Left renal pelvis (tissue), 4 donors: Measurements from ENCODE around the gene KBTBD6. TPM values are rescaled to one million over a fixed set of nuclear protein-coding genes. Genes with fewer than 3 reads are reported as not detected.
"Not testable (repeated sequence)": the region's sequence is repeated elsewhere in the genome, so short reads cannot be mapped to it uniquely, and the experiment has no call there.

ENCODE experiments used
- DNase-seq, 4 donors: peaks; one replicate each; pipeline ENCODE4 v3.0.0-alpha.2; 2013; ENCODE audit warnings: low read depth in 4 of 4, low spot score in 3 of 4
- polyA plus RNA-seq, 4 donors: library from polyadenylated mRNA; unstranded; fragments of 120-200 nt; gene quantifications; one replicate each; pipeline ENCODE4 v1.2.1, GENCODE V29; 2013; ENCODE audit not compliant: insufficient read length in 4 of 4

KBTBD6 gene
- polyA plus RNA-seq, 4 donors: 18.8 to 20.7 (median 20.0) TPM

DNA sequence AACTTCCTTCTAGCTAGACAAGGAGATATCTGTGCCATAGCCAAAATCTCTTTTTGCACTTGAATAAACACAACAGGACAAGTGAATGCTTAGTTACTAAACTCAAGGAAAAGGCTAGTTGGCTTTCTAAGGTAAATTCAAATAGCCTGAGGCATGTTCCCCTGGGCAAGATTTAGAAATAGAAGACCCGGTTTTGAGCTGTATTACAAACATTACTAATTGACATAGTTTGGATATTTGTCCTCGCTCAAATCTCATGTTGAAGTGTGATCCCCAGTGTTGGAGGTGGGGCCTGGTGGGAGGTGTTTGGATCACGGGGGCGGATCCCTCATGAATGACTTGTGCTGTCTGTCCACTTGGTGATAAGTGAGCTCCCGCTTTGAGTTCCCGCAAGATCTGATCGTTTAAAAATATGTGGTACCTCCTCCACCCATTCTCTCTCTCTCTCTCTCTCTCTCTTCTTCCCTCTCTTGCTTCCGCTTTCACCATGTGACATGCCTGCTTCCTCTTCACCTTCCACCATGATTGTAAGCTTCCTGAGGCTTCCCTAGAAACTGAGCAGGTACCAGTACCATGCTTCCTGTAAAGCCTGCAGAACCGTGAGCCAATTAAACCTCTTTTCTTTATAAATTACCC is 3.9 kb upstream of the KBTBD6 start:
- no peak for DNase-seq

DNA sequence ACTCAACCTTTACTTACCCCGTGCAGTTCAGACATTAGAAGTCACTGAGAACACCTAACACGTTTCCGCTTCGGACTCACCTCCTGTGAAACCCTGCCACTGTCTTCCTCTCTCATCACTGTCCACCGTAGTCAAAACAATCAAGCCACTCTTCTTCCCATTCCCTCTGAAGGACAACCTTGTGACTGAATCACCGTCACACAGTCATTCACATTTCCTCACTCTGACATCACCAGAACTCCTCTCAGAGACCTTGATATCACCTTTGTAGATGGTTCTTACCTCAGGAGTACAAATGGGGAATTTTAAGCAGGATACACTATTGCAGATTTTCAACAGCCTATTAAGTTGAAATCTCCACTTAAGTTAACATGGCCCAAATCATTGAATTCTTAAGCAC is 1.3 kb upstream of the KBTBD6 start:
- no peak for DNase-seq

DNA sequence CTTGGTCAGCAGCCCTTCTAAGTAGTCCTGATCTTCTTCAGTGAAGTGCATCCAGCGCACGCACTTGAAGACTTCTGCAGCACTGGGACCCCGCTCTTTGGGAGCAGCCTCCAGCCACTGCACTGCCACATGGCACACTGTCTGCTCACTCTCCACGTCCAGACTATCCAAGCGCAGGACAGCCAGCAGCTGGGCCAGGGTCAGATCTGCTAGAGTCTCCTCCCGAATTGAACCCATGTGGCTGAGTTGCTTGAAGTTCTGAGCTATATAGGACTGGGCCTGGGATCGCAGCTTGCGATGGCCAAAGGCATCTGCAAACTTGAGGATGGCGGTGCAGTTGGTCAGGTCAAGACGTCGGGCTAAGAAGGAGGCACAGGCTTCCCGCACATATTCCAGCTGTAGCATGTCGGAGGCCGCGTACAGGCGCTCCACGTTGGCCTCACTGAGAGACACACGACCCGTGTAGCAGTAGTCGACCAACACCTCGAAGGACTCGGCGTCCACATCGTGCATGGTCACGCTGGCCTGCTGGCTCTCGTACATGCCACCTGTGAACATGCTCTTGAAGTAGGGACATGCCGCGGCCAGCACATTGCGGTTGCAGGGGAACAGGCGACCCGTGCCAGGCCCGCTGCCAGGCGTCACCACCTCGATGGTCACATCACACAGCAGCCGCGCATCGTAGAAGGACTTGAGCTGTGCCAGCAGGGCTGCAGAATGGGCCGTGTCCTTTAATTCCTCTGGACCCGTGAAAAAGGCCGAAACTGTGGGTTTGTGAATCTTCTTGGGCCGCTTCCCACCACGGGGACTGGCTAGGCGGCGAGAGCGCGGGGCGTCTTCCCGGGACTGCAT is 716 bp downstream of the KBTBD6 start:
- not testable (repeated sequence) for DNase-seq

DNA sequence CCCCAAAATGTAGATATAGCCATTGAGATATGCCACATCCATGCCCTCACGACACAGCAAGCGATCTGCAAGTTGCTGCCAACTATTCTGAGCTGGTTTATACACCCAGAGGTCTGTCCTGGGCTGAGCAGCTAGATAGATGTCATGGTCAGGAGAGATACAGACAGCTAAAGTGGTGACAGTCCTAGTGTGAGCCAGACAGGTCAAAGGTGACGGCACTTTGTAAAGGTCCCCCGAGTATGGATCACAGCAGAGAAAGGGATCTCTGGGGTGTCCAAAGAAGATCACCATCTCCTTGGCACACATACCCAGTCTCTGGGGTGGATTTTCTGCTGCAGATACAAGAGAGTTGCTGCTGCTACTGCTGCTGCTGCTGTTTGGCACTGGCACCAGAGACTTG is 1.4 kb downstream of the KBTBD6 start:
- not testable (repeated sequence) for DNase-seq

DNA sequence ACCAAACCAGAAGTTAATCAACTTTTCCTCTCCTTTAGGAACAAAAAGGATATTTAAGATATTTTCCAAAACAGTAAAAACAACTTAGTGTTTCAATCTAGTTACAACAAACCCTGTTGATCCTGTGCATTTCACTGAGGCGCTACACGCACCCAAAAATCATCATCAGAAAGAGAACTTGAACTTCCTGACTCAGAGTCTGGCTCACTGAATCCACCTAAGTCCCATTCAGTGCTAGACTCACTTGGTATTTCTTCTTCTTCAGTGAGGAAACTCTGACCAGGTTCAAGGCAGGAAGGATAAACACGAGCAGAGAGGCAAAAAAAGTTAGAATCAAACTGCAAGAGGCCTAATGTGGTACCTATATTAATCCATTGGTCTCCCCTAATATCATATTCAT is 2.2 kb downstream of the KBTBD6 start:
- DNase-seq: no peak

DNA sequence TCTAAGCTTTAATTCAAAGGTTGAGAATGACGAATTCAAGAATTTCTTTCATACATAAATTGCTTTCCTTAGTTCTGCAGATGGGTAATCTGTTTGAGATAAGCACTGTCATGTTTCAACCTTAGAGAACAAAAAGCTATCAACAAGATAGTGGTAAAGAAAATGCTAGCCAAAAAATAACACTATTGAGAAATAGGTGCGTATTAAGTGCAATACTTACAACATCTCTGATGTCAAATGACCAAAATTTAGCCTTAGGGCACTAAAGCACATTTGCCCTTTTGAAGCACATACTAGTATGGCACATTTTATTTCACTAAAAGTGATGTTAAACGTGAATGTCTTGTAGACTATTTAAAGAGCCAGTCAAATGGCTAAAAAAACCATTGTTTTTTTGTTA is 4.9 kb downstream of the KBTBD6 start:
- DNase-seq: no peak

DNA sequence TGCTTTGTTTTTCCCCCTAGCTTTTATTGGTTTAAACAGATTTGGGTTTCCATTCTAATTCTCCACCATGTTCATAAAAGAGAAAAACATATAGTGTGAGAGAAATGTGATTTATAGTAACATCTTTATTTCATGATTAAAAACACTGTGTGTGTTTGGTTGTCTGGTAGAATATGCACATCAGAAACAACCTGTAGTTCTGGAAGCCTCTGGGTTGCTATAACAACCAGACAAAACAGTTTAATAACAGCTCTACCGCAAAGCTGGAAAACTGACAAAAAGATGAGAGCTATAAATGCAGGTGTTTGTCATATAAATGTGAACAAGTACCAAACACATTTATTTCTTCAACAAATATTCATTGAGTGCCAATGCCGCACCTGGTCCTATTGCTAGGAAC is 9.8 kb downstream of the KBTBD6 start:
- no peak for DNase-seq

DNA sequence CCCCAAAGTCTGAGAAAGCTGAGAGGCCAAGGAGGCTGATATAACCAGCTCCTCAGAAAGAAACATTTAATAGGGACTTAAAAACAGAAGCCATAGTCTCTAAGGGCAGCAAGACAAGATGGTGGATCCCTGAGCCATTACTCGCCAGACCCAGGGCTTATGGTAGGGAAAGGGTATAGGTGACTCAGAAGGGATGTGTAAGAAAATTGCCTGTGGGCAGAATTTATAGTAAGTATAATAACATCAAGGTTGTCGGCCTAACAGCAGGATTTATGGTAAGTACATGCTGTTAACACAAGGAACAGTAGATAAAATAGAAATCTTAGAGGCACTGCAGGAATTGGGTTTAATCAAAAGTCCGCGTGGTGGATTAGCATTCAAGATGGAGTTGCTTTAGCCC is 14.7 kb downstream of the KBTBD6 start:
- no peak for DNase-seq

DNA sequence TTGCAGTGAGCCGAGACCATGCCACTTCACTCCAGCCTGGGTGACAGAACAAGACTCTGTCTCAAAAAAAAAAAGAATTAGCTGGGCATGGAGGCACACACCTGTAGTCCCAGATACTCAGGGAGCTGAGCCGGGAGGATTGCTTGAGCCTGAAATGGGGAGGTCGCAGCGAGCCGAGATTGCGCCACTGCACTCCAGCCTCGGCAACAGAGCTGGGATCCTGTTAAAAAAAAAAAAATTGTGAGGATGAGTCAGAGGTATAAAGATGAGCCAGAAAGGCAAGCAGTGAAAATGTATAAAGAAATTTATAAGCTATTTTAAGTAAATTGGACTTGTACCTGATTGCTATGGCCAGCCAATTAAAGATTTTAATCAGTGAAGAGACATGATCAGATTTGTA is 21.1 kb downstream of the KBTBD6 start:
- no peak for DNase-seq

DNA sequence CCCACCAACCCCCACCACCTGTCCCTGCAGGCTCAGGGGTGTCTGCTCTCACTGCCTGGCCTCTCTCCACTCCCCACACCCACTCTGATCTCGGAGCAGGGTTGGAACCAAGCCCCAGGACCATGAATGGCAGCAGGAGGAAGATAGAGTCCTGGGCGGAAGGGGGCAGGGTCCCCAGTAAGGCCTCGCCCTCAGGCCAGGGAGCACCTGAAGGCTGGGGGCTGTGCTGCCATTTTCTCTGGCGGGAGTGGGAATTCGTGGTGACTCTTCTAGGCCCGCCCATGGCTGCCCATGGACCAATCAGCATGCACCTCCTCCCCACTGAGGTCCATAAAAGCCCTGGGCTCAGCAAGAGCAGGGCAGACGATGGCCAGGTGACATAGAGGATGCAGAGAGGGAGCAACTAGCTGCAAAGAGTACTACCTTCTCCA is 25.0 kb downstream of the KBTBD6 start:
- no peak for DNase-seq

DNA sequence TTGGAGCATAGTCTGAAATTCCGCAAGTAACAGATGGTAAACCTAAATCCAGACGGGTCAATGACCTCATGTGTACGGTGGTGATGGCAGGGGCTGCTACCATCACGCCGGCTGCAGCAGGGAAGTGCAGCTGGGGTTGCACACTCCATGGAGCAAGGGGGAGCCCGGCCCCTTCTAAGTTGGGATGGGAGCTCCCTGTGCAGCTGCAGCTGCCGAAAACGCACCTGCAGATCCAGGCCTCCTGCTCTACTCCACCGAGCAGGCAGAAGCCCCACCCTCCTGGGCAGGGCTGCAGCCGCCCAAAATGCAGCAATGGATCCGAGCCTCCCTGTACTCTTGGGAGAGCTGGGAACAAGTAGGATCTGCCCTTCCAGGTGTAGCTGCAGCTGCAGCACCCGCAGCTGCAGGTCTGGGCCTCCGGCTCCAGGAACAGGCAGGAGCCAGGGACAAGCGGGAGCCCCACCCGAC is 25.5 kb downstream of the KBTBD6 start:
- no peak for DNase-seq

DNA sequence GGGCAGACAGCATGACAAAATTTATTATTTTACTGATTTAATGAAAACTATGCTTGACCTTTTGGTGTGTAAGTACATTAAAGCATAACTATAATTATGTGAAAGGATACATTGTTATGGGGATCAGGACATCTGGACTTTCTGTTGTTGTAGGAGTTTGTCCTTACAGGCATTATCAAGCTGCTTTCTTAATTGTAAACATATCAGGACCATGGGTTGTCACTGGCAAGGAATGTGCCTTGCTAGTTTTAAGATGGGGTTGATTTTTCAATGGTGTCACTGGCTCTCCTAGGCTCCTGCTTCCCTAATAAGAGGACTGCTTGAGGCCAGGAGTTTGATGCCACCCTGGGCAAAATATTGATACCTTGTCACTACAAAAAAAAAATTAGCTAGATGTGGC is 32.6 kb downstream of the KBTBD6 start:
- no peak for DNase-seq

DNA sequence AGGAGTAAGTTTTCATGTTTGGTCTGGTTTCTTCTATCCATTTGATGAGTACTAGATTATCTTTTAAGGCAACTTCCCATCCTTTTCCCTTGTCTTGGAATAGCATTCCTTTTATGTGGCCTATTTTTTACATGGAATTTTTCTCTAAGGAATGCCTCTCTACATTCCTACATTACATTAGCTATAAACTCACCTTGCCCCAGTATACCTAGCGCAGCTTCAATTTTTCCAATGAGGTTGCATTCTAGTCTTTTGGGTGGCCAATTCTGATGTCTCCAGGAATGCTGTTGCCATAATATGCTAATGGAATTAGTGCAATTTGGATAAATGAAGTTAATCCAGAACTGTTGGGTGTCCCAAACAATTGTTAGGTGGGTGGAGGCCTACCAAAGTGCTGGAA is 33.8 kb downstream of the KBTBD6 start:
- DNase-seq: no peak

DNA sequence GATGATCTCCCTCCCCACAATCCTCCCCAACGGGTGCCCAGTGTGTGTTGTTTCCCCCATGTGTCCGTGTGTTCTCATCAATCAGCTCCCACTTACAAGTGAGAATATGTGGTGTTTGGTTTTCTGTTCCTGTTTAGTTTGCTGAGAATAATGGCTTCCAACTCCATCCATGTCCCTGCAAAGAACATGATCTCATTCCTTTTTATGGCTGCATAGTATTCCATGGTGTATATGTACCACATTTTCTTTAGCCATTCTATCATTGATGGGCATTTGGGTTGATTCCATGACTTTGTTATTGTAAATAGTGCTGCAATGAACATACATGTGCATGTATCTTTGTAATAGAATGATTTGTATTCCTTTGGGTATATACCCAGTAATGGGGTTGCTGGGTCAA is 36.9 kb downstream of the KBTBD6 start:
- DNase-seq: not testable (repeated sequence)

DNA sequence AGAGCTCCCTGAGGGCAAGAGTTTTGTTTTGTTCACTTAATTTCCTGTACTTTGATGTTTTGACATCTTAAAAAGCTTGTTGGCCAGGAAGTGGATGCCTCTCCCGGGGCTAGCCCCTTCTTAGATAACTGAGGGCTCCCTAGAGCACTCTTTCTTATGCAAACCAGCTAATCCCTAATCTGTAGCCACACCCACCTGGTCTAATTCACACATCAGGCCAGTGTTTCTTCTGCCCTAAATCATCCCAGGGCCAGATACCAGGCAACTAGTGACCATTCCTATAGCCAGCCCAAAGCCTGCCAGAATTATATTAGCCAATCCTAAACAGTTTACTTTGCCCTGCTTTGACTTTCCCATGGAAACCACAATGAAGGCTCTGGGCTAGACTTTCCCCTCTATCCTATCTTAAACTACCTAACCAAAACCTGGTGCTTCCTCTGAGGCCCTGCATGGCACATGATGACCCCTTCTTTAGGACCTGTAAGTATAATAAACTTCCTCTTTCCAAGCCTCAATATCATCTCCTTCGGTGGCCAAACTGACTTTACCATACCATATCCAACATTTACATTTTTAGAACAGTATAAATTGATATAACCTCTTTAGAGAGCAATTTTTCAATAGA is 46.5 kb downstream of the KBTBD6 start:
- DNase-seq: no peak

DNA sequence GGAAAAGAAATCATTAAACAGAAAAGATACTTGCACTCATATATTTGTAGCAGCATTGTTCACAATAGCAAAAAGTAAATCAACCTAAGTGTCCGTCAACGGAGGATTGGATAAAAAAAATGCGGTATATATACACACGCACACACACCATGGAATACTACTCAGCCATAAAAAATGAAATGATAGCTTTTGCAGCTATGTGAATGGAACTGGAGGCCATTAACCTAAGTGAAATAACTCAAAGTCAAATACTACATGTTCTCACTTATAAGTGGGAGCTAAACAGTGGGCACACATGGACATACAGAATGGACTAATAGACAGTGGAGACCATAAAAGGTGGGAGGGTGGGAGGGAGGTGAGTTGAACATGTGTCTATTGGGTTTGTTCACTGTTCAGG is 52.9 kb downstream of the KBTBD6 start:
- DNase-seq: no peak

Other genes with a start within 250 kb of the KBTBD6 start
- gene ELF1, start 113.5 kb downstream of the KBTBD6 start, polyA plus RNA-seq: 10 to 100 TPM; 36.2 to 52.3 (median 49.3) TPM
- 10 to 100 TPM; 19.7 to 24.4 (median 23.1) TPM for gene WBP4, start 71.3 kb downstream of the KBTBD6 start, polyA plus RNA-seq
- 10 to 100 TPM; 16.0 to 22.3 (median 19.1) TPM for gene KBTBD7, start 61.8 kb upstream of the KBTBD6 start, polyA plus RNA-seq
- gene MTRF1, start 130.8 kb upstream of the KBTBD6 start, polyA plus RNA-seq: 10 to 100 TPM; 14.6 to 22.1 (median 16.9) TPM
- gene NAA16, start 178.5 kb upstream of the KBTBD6 start, polyA plus RNA-seq: 10 to 100 TPM; 26.8 to 47.6 (median 32.6) TPM